HepG2 (cell line): ENCODE results near the gene CCDC54.

Experiments
- CREB1 ChIP-seq, 2 experiments: fragments of 450-650 bp in 1 of 2; IDR thresholded peaks; 2 replicates each; pipeline ENCODE4 v1.6.1; 2016 to 2017; ENCODE audit warnings: control low read depth in 1 of 2, mild to moderate bottlenecking in 1 of 2, missing compliant biosample characterization in 1 of 2, missing genetic modification characterization in 1 of 2
- GLI4 ChIP-seq: sonication (generic); formaldehyde crosslinking; IDR thresholded peaks from 2 replicates; pipeline ENCODE4 v1.5.1; 2020; ENCODE audit warnings: missing genetic modification reagents, mild to moderate bottlenecking, moderate library complexity, borderline replicate concordance
- NRL ChIP-seq: sonication (generic); formaldehyde crosslinking; IDR thresholded peaks from 2 replicates; pipeline ENCODE4 v1.5.0; 2020; ENCODE audit warnings: missing genetic modification reagents, mild to moderate bottlenecking, moderate library complexity, borderline replicate concordance
- SMARCE1 ChIP-seq: fragments of 450-650 bp; IDR thresholded peaks from 2 replicates; pipeline ENCODE4 v1.6.1; 2017; ENCODE audit warnings: borderline replicate concordance
- ZNF577 ChIP-seq: sonication (generic); formaldehyde crosslinking; IDR thresholded peaks from 2 replicates; pipeline ENCODE4 v1.4.0; 2020; ENCODE audit warnings: mild to moderate bottlenecking, low read depth, missing genetic modification reagents, borderline replicate concordance
- ZNF670 ChIP-seq: sonication (generic); formaldehyde crosslinking; IDR thresholded peaks from 2 replicates; pipeline ENCODE4 v1.8.0; 2022; ENCODE audit warnings: mild to moderate bottlenecking, missing genetic modification reagents, borderline replicate concordance
- TF ChIP-seq, protein P1 (sequence below): IDR thresholded peaks from 2 replicates; pipeline ENCODE4 v1.6.1; 2012; ENCODE audit warnings: inconsistent platforms
- TF ChIP-seq, protein P2 (sequence below): fragments of 450-650 bp; IDR thresholded peaks from 2 replicates; pipeline ENCODE4 v1.6.1; 2017; ENCODE audit warnings: mild to moderate bottlenecking

- TF ChIP-seq, protein P1, sequence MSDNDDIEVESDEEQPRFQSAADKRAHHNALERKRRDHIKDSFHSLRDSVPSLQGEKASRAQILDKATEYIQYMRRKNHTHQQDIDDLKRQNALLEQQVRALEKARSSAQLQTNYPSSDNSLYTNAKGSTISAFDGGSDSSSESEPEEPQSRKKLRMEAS, result no peak
- TF ChIP-seq CREB1 (IDR thresholded peaks at IDR 0.05) (no peak), CREB1 (CRISPR knock-in tag; IDR thresholded peaks at IDR 0.05) (no peak), GLI4 (CRISPR knock-in tag) (no peak), ZNF670 (no peak), ZNF577 (CRISPR knock-in tag) (no peak), SMARCE1 (no peak), NRL (CRISPR knock-in tag) (no peak)
- TF ChIP-seq, protein P2, sequence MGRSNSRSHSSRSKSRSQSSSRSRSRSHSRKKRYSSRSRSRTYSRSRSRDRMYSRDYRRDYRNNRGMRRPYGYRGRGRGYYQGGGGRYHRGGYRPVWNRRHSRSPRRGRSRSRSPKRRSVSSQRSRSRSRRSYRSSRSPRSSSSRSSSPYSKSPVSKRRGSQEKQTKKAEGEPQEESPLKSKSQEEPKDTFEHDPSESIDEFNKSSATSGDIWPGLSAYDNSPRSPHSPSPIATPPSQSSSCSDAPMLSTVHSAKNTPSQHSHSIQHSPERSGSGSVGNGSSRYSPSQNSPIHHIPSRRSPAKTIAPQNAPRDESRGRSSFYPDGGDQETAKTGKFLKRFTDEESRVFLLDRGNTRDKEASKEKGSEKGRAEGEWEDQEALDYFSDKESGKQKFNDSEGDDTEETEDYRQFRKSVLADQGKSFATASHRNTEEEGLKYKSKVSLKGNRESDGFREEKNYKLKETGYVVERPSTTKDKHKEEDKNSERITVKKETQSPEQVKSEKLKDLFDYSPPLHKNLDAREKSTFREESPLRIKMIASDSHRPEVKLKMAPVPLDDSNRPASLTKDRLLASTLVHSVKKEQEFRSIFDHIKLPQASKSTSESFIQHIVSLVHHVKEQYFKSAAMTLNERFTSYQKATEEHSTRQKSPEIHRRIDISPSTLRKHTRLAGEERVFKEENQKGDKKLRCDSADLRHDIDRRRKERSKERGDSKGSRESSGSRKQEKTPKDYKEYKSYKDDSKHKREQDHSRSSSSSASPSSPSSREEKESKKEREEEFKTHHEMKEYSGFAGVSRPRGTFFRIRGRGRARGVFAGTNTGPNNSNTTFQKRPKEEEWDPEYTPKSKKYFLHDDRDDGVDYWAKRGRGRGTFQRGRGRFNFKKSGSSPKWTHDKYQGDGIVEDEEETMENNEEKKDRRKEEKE, result no peak
Observed at GRCh38 chr3:107421881-107422280, 44.6 kb downstream of the CCDC54 start.
